SU-DHL-6 (cell line): Measurements from ENCODE around the gene DPP6.

Experiments
- CTCF ChIP-seq: fragments of 200-600 bp; sonication (generic); IDR thresholded peaks from one replicate; pipeline ENCODE4 v1.5.1; 2017; ENCODE audit warnings: antibody characterized with exemption, mild to moderate bottlenecking, low read length, moderate library complexity; ENCODE audit not compliant: insufficient read depth, poor library complexity, severe bottlenecking
- EZH2phosphoT487 ChIP-seq: fragments of 200-600 bp; sonication (generic), shearing (Covaris generic); conservative IDR thresholded peaks from 2 replicates; pipeline ENCODE4 v1.6.1; 2018; ENCODE audit warnings: mild to moderate bottlenecking, antibody characterized with exemption, low read length, moderate library complexity, mixed read lengths

- TF ChIP-seq CTCF (no peak), EZH2phosphoT487 (no peak)
Measured at GRCh38 chr7:154840086-154840485, 787.9 kb downstream of the DPP6 start.
